Panc1 (cell line): Measurements from ENCODE around the gene FGF3.

Source experiments
- POLR2AphosphoS5 ChIP-seq: IDR thresholded peaks from 2 replicates; pipeline ENCODE4 v1.6.1; 2012; ENCODE audit warnings: mild to moderate bottlenecking, low read depth, low read length, moderate library complexity
- SIN3A ChIP-seq: IDR thresholded peaks from 2 replicates; pipeline ENCODE4 v1.6.1; 2012; ENCODE audit warnings: low read depth, mild to moderate bottlenecking, low read length, moderate library complexity, borderline replicate concordance; ENCODE audit not compliant: insufficient read depth
- TCF7L2 ChIP-seq: IDR thresholded peaks from 2 replicates; pipeline ENCODE4 v1.6.1; 2011; ENCODE audit warnings: mild to moderate bottlenecking, low read depth, low read length, inconsistent platforms
- TF ChIP-seq, protein P1 (sequence below), 2 experiments: IDR thresholded peaks; 2 replicates each; pipeline ENCODE4 v1.6.1; 2011 to 2012; ENCODE audit warnings: low read depth in 2 of 2, control low read depth in 1 of 2, low read length in 1 of 2, mild to moderate bottlenecking in 1 of 2, moderate library complexity in 1 of 2; ENCODE audit not compliant: insufficient read depth in 1 of 2
- TF ChIP-seq, protein P2 (sequence below): fragments of 450-650 bp; IDR thresholded peaks from 2 replicates; pipeline ENCODE4 v1.5.1; 2017; ENCODE audit warnings: mild to moderate bottlenecking

DNA sequence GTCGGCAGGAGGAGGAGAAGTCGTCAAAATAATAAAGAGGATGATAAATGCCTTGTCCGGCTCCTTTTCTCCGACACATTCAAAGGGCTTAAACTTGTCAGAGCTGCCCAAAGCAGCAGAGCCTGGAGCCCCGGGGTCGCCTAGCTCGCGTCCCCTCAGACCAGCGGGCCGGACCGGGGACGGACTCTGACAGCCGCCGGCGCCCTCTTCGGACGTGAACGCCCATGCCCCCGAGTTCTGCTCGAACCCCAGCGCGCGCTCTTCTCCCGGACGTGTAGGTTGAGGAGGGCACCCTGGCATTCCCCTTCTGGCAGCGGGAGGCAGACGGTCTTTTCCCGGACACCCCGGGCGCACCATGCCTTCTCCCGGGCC is 999 bp downstream of the FGF3 start:
- TF ChIP-seq, protein P1, sequence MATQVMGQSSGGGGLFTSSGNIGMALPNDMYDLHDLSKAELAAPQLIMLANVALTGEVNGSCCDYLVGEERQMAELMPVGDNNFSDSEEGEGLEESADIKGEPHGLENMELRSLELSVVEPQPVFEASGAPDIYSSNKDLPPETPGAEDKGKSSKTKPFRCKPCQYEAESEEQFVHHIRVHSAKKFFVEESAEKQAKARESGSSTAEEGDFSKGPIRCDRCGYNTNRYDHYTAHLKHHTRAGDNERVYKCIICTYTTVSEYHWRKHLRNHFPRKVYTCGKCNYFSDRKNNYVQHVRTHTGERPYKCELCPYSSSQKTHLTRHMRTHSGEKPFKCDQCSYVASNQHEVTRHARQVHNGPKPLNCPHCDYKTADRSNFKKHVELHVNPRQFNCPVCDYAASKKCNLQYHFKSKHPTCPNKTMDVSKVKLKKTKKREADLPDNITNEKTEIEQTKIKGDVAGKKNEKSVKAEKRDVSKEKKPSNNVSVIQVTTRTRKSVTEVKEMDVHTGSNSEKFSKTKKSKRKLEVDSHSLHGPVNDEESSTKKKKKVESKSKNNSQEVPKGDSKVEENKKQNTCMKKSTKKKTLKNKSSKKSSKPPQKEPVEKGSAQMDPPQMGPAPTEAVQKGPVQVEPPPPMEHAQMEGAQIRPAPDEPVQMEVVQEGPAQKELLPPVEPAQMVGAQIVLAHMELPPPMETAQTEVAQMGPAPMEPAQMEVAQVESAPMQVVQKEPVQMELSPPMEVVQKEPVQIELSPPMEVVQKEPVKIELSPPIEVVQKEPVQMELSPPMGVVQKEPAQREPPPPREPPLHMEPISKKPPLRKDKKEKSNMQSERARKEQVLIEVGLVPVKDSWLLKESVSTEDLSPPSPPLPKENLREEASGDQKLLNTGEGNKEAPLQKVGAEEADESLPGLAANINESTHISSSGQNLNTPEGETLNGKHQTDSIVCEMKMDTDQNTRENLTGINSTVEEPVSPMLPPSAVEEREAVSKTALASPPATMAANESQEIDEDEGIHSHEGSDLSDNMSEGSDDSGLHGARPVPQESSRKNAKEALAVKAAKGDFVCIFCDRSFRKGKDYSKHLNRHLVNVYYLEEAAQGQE (IDR thresholded peaks at IDR 0.05; ENCODE audit: insufficient read depth in 1 of 2, low read depth in 2 of 2, low read length in 1 of 2): no peak
- TF ChIP-seq, protein P2, sequence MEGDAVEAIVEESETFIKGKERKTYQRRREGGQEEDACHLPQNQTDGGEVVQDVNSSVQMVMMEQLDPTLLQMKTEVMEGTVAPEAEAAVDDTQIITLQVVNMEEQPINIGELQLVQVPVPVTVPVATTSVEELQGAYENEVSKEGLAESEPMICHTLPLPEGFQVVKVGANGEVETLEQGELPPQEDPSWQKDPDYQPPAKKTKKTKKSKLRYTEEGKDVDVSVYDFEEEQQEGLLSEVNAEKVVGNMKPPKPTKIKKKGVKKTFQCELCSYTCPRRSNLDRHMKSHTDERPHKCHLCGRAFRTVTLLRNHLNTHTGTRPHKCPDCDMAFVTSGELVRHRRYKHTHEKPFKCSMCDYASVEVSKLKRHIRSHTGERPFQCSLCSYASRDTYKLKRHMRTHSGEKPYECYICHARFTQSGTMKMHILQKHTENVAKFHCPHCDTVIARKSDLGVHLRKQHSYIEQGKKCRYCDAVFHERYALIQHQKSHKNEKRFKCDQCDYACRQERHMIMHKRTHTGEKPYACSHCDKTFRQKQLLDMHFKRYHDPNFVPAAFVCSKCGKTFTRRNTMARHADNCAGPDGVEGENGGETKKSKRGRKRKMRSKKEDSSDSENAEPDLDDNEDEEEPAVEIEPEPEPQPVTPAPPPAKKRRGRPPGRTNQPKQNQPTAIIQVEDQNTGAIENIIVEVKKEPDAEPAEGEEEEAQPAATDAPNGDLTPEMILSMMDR: no peak
- TF ChIP-seq TCF7L2 (no peak), SIN3A (no peak), POLR2AphosphoS5 (no peak)
